ENCODE results near the gene CDH20.

DNA sequence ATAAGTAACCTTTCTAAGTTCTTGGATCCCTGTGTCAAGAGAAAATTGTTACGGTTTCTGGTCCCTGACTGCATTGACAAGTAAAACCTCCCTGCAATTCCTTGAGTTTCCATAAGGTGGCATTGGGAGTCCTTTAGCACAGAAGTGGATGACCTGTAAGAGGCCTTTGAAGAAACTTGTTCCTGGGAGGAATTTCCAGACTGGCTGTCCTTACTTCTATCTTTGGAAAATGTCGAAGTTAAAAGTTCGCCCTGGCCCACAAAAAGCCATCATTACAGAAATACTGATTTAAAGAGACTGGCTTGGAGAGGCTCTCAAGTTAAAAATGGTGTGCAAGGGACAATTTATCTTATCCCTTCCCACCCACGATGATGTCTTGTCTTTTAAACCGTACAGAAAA, 218.4 kb downstream of the CDH20 start:
- TF ChIP-seq POLR2A (IDR thresholded peaks at IDR 0.05; ENCODE audit: low read depth, low read length) (no peak), TAF1 (IDR thresholded peaks at IDR 0.05; ENCODE audit: low read depth, low read length) (no peak), PAX5 (IDR thresholded peaks at IDR 0.05; ENCODE audit: insufficient read depth, low read length, severe bottlenecking) (no peak), POLR2AphosphoS5 (IDR thresholded peaks at IDR 0.05; ENCODE audit: low read depth, low read length) (no peak), POU2F2 (IDR thresholded peaks at IDR 0.05; ENCODE audit: low read depth, low read length) (no peak), SPI1 (IDR thresholded peaks at IDR 0.05; ENCODE audit: low read depth, low read length) (no peak)
